KMS-11 (cell line): ENCODE measurements around the gene ARHGAP25.

Experiments
- H2AFZ ChIP-seq: fragments of 200-600 bp; sonication (generic); 2 replicates; pipeline ENCODE4 v1.6.1; 2016; ENCODE audit warnings: antibody characterized with exemption, mixed run types, low read depth
- H3K27ac ChIP-seq: fragments of 200-600 bp; sonication (generic); 2 replicates; pipeline ENCODE4 v1.6.1; 2016; ENCODE audit warnings: mild to moderate bottlenecking, mixed run types
- H3K27me3 ChIP-seq: fragments of 200-600 bp; sonication (generic); 2 replicates; pipeline ENCODE4 v1.6.1; 2017; ENCODE audit warnings: mild to moderate bottlenecking, low read depth, mixed run types, moderate library complexity; ENCODE audit not compliant: insufficient read depth
- H3K36me3 ChIP-seq: fragments of 200-600 bp; sonication (generic); 2 replicates; pipeline ENCODE4 v1.6.1; 2017; ENCODE audit warnings: mild to moderate bottlenecking, mixed run types; ENCODE audit not compliant: insufficient read depth
- H3K4me1 ChIP-seq: fragments of 200-600 bp; sonication (generic); 2 replicates; pipeline ENCODE4 v1.6.1; 2016; ENCODE audit warnings: mild to moderate bottlenecking, low read depth, mixed run types; ENCODE audit not compliant: poor library complexity, severe bottlenecking
- H3K4me2 ChIP-seq: fragments of 200-600 bp; sonication (generic); 2 replicates; pipeline ENCODE4 v1.7.0; 2016; ENCODE audit warnings: mild to moderate bottlenecking, mixed run types
- H3K4me3 ChIP-seq: fragments of 200-600 bp; sonication (generic); IDR thresholded peaks from 2 replicates; pipeline ENCODE4 v1.6.1; 2017; ENCODE audit warnings: low read depth, low read length, mixed read lengths; ENCODE audit not compliant: insufficient read depth
- H3K79me2 ChIP-seq: fragments of 200-600 bp; sonication (generic); 2 replicates; pipeline ENCODE4 v1.6.1; 2016; ENCODE audit warnings: low read depth, mixed run types; ENCODE audit not compliant: insufficient read depth
- H3K9ac ChIP-seq: fragments of 200-600 bp; sonication (generic); 2 replicates; pipeline ENCODE4 v1.6.1; 2016; ENCODE audit warnings: mild to moderate bottlenecking, mixed run types
- H4K20me1 ChIP-seq: fragments of 200-600 bp; sonication (generic); 2 replicates; pipeline ENCODE4 v1.6.1; 2016; ENCODE audit warnings: mild to moderate bottlenecking, mixed run types; ENCODE audit not compliant: insufficient read depth
- TF ChIP-seq, protein P1 (sequence below): fragments of 200-600 bp; sonication (generic); conservative IDR thresholded peaks from 2 replicates; pipeline ENCODE4 v1.6.1; 2017; ENCODE audit warnings: low read depth, mild to moderate bottlenecking, antibody characterized with exemption, low read length, moderate library complexity, mixed read lengths

ARHGAP25 gene

DNA sequence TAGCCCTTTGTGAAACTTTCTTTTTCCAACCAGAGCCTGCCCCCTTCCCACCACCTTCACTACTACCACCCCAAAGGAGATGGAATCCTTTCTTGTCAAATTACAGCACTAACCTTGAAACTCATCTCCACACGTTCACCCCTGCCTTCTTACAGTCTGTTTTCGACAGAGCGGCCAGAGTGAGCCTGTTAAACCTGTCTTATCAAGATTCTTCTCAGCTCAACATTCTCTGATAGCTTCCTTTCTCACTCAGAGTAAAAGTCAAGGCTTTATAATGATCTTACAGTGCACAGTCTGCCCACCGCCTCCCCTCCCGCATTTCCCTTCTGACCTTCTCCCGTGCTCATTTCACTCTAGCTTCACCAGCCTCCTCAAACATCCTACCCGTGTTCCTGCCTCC is 56.0 kb downstream of the ARHGAP25 start:
- TF ChIP-seq, protein P1, sequence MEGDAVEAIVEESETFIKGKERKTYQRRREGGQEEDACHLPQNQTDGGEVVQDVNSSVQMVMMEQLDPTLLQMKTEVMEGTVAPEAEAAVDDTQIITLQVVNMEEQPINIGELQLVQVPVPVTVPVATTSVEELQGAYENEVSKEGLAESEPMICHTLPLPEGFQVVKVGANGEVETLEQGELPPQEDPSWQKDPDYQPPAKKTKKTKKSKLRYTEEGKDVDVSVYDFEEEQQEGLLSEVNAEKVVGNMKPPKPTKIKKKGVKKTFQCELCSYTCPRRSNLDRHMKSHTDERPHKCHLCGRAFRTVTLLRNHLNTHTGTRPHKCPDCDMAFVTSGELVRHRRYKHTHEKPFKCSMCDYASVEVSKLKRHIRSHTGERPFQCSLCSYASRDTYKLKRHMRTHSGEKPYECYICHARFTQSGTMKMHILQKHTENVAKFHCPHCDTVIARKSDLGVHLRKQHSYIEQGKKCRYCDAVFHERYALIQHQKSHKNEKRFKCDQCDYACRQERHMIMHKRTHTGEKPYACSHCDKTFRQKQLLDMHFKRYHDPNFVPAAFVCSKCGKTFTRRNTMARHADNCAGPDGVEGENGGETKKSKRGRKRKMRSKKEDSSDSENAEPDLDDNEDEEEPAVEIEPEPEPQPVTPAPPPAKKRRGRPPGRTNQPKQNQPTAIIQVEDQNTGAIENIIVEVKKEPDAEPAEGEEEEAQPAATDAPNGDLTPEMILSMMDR = no peak
- H3K4me1 ChIP-seq = peaks cover 29% of the 10 kb centered on the region
- no peak overlapping the region for H3K27ac ChIP-seq
- no peak overlapping the region for H3K4me2 ChIP-seq
- H3K4me3 ChIP-seq = no peak overlapping the region
- H3K36me3 ChIP-seq = no peaks in the 10 kb centered on the region
- H3K9ac ChIP-seq = no peak overlapping the region
- H3K79me2 ChIP-seq = no peaks in the 10 kb centered on the region
- H4K20me1 ChIP-seq = no peaks in the 10 kb centered on the region
- H2AFZ ChIP-seq = no peak overlapping the region
- no peaks in the 10 kb centered on the region; the same call in 1 of the 2 replicates for H3K27me3 ChIP-seq

DNA sequence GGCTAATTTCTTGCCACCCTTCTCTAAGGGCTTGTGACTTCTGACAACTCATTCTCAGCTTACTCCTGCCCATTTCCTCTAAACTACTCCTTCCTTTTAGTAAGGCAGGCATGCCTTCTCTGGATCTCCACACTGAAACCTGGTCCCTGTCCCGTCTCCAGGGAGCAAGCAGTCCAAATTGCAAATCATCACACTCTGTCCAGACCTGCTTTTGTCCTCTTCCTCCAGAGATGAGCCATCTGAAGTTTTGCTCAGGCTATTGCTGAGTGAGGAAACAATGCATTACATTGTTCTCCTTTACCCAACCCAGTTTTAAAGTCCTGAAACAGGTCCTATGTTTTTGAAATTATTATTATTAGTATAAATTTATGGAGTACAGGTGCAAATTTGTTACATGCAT is 57.3 kb downstream of the ARHGAP25 start:
- Histone ChIP-seq H3K79me2 (no peaks in the 10 kb centered on the region), H3K4me2 (no peak overlapping the region), H3K36me3 (no peaks in the 10 kb centered on the region), H3K9ac (no peak overlapping the region), H3K4me3 (no peak overlapping the region), H3K27me3 (no peaks in the 10 kb centered on the region; the same call in 1 of the 2 replicates), H2AFZ (no peak overlapping the region), H4K20me1 (no peaks in the 10 kb centered on the region), H3K4me1 (peaks cover 42% of the 10 kb centered on the region), H3K27ac (no peak overlapping the region)
- TF ChIP-seq, protein P1 = no peak

DNA sequence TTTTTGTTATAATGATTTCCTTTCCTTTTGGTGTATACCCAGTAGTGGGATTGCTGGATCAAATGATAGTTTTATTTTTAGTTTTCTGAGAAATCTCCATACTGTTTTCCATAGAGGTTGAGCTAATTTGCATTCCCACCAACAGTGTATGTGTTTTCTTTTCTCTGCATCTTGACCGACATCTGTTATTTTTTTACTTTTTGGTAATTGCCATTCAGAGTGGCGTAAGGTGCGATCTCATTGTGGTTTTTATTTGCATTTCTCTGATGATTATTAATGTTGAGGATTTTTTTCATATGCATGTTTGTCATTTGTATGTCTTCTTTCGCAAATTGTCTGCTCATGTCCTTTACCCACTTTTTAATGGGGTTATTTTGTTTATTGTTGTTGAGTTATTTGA is 58.1 kb downstream of the ARHGAP25 start:
- TF ChIP-seq, protein P1 = no peak
- Histone ChIP-seq H3K4me3 (no peak overlapping the region), H3K9ac (no peak overlapping the region), H3K4me1 (peaks cover 47% of the 10 kb centered on the region), H3K27ac (no peak overlapping the region), H3K79me2 (no peaks in the 10 kb centered on the region), H3K27me3 (no peaks in the 10 kb centered on the region; the same call in 1 of the 2 replicates), H4K20me1 (no peaks in the 10 kb centered on the region), H2AFZ (no peak overlapping the region), H3K36me3 (no peaks in the 10 kb centered on the region), H3K4me2 (no peak overlapping the region)

DNA sequence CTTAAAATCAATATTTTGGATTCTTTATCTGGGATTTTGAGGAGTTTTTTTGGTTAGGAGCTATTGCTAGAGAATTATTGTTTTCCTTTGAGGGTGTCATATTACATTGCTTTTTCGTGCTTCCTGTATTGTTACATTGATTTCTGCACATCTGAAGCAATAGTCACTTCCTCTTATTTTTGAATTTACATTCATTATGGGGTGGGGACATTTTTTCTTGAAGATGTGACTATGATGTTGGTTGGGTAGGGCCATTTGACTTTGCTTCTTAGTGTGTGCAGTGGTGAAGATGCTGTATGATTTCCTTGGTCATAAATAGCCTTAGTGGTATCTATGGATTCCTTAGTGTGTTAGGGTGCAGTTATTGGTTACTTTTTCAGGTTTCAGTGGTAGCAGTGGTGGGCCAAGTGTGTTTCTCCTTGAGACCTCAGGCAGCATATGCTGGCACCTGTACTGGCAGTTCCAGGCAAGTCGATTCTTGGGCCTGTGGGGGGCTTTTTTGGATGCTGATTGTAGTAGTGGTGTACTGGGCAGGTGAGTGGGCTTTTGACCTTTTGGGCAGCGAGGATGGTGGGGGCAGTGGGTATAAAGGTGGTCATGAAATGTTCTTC is 61.8 kb downstream of the ARHGAP25 start:
- Histone ChIP-seq H3K79me2 (no peaks in the 10 kb centered on the region), H3K27me3 (no peaks in the 10 kb centered on the region; the same call in 1 of the 2 replicates), H3K4me2 (peak overlapping the region; percentile 47), H4K20me1 (no peaks in the 10 kb centered on the region), H3K9ac (no peak overlapping the region), H3K36me3 (no peaks in the 10 kb centered on the region), H3K4me1 (peaks cover 30% of the 10 kb centered on the region), H3K4me3 (no peak overlapping the region), H2AFZ (no peak overlapping the region), H3K27ac (no peak overlapping the region)
- TF ChIP-seq, protein P1 = no peak
